ENCODE measurements around the gene SEMA6C. TPM values are rescaled to one million over a fixed set of nuclear protein-coding genes. Genes with fewer than 3 reads are reported as not detected.

SEMA6C gene, protein sequence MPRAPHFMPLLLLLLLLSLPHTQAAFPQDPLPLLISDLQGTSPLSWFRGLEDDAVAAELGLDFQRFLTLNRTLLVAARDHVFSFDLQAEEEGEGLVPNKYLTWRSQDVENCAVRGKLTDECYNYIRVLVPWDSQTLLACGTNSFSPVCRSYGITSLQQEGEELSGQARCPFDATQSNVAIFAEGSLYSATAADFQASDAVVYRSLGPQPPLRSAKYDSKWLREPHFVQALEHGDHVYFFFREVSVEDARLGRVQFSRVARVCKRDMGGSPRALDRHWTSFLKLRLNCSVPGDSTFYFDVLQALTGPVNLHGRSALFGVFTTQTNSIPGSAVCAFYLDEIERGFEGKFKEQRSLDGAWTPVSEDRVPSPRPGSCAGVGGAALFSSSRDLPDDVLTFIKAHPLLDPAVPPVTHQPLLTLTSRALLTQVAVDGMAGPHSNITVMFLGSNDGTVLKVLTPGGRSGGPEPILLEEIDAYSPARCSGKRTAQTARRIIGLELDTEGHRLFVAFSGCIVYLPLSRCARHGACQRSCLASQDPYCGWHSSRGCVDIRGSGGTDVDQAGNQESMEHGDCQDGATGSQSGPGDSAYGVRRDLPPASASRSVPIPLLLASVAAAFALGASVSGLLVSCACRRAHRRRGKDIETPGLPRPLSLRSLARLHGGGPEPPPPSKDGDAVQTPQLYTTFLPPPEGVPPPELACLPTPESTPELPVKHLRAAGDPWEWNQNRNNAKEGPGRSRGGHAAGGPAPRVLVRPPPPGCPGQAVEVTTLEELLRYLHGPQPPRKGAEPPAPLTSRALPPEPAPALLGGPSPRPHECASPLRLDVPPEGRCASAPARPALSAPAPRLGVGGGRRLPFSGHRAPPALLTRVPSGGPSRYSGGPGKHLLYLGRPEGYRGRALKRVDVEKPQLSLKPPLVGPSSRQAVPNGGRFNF
- 1.4 and 3.4 TPM in 2 replicates for total RNA-seq

DNA sequence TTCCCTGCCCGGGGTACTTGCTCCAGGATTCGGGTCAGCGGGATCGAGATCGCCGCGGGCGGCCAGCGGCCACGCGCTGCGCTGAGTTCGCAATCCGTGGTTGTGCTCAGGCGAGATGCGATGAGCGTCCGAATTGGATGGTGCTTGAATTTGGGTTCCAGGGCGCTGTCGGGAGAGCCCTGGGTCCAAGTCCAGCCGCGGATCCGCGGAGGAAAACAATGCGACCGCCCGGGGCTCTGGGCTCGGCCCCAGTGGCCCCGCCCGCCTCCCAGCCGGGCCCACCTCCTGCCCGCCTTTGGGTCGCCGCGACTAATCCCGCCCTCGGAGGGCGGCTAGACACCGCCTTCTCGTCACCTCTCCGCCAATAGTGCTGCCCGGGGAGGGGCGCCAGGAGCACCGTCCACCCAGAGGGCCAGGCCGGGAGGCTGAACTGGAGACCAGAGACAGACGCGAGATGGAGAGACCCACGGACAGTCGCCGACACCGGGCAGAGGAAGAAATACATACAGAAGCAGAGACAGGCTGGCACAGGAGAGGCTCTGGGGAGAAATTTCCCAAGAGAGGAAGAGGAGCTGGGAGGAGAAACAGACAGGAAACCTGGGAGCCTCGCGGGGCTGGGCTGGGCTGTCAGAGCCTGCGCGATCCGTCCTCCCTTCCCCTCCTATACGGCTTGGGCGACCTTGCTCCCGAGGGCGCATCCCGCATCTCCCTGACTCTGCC, at the start of gene SEMA6C:
Gene SEMA6C, minus strand, starts transcription at position 220 of the 720 bp plus-strand sequence. CDS start 4,010 bp downstream, outside the sequence.

DNA sequence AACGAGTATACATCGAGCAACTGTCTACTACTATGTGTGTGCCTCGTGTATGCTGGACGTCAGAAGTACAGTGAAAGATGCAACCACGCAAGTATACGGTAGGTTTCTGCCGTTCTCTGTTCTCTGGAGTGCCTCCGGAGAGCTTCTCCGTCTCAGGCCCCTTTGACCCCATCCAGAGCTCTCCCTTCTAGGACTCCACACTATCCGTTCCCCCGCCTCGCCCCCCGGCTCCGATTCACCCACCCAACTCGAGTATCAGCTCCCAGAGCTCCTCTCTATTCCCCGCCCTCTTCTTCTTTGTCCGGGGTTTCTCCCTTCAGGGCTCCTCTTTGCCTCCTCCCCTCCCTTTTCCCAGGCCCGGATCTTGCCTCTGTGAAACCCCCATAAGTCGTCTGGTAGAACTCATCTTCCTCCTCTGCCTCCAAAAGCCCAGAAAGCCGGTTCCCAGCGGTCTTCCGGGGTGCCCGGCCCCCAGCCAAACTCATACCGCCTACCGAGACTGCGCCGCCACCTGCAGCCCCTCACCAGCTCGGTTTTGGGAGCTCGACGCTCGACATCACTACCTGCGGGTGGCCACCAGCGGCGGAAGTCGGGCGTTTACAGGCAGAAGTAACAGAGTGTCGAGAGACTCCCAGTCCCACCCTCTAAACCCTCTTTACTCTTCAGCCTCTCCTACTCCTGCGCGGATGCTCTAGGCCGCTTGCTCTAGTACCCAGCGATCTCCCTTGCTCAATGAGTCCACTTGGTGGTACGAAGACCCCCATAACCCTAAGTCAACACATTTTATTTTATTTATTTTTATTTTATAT, 43.4 kb upstream of the SEMA6C start, which contains the start of gene VPS72:
Gene VPS72, minus strand, starts transcription at position 561 of the 809 bp plus-strand sequence. Its CDS starts 76 bp downstream, at position 485.

DNA sequence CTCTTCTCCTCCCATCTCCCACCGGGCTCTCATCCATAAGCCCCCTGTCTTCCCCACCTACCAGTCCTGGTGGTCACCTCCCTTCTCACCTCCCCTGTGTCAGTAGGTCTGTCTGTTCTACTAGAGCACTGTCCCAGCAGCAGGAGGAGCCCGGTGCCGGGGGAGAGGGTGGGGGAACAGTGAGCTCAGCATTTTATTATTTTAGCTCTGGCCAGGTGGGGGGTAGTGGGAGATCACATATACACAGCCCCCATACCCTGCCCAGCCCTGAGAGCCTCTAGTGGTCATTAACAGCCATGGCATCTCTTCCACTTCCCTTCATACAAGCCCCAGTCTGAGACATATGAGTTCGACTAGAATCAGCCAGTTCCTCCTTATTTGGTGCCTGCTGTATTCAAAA, 29.4 kb upstream of the SEMA6C start, which contains the start of gene TMOD4:
Gene TMOD4, minus strand, starts transcription at position 119 of the 400 bp plus-strand sequence. CDS start 1,106 bp downstream, outside the sequence.

DNA sequence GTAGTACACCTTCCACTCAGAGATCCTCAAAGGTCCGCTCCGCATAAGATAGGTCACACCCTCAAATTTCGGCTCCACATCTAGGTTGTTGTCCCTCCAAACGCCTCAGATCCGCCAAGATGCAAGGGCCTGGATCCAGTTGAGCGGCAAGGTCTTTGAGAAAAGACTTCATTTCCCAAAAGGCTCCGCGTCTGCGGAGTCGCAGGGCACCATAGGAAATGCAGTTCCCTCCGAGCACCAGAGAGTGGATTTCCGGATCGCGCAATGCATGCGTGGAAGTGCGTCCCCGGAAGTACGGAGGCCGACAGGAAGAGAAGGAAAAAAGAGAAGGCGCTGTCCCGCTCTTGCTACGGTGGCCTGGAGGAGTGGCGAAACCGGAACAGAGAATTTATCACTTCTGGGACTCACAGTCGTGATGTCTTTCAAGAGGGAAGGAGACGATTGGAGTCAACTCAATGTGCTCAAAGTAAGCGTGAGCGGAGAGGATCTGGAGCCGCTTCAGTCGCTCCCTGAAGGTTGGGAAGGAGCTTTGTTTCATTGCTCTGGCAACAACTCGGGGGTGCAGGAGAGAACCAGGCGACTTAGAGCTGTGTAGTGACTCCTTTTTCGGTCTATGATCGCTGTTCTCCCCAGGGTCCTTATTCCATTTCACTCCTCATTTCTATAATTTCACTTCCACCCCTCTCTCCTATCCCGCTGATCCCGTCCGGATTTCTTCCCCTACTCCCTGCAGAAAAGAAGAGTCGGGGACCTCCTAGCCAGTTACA, 19.5 kb upstream of the SEMA6C start, which contains the start of the genes LYSMD1 and SCNM1:
Gene LYSMD1, minus strand, starts transcription at position 165 of the 767 bp plus-strand sequence. CDS start 644 bp downstream, outside the sequence.
Gene SCNM1, plus strand, starts transcription at position 407 of the 767 bp plus-strand sequence. Its CDS starts 9 bp downstream, at position 416.

DNA sequence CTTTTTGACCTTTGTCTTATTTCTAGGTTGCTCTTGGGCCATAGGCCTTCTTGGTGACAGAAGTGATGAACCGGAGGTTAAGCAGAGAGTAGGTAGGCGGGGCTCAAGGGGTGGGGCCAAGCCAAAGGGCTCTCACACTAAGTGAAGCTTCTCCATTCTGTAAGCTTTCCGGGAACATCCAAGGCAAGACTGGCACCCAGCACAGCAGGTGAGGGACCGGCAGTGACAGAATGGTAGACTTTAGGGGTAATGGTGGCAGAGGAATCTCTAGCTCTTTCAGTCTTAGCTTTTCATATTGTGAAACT, 10.0 kb upstream of the SEMA6C start, which contains the start of gene TNFAIP8L2:
Gene TNFAIP8L2, plus strand, starts transcription at position 135 of the 305 bp plus-strand sequence. CDS start 2,049 bp downstream, outside the sequence.

Other genes with a start within 250 kb of the SEMA6C start
- gene SETDB1, start 220.3 kb downstream of the SEMA6C start, total RNA-seq: 15.1 and 16.7 TPM in 2 replicates
- 113 and 140 TPM in 2 replicates for gene CERS2, start 171.8 kb downstream of the SEMA6C start, total RNA-seq
- 1.2 and 1.4 TPM in 2 replicates for gene ANXA9, start 164.3 kb downstream of the SEMA6C start, total RNA-seq
- 12.9 and 17.9 TPM in 2 replicates for gene MINDY1, start 139.7 kb downstream of the SEMA6C start, total RNA-seq
- 4.4 and 6.6 TPM in 2 replicates for gene PRUNE1, start 138.2 kb downstream of the SEMA6C start, total RNA-seq
- gene BNIPL, start 110.0 kb downstream of the SEMA6C start, total RNA-seq: not detected in 2 replicates
- 1.9 and 2.6 TPM in 2 replicates for gene C1orf56, start 98.9 kb downstream of the SEMA6C start, total RNA-seq
- gene CDC42SE1, start 87.0 kb downstream of the SEMA6C start, total RNA-seq: 34.0 and 42.4 TPM in 2 replicates
- 11.5 and 13.5 TPM in 2 replicates for gene MLLT11, start 86.2 kb downstream of the SEMA6C start, total RNA-seq
- 11.9 and 14.4 TPM in 2 replicates for gene GABPB2, start 75.9 kb downstream of the SEMA6C start, total RNA-seq
- gene TNFAIP8L2, start 10.0 kb upstream of the SEMA6C start, total RNA-seq: not detected in 2 replicates
- 4.9 and 8.3 TPM in 2 replicates for gene LYSMD1, start 19.3 kb upstream of the SEMA6C start, total RNA-seq
- gene SCNM1, start 19.5 kb upstream of the SEMA6C start, total RNA-seq: 18.6 and 29.1 TPM in 2 replicates
- not detected in 2 replicates for gene TMOD4, start 29.4 kb upstream of the SEMA6C start, total RNA-seq
- 47.3 and 58.8 TPM in 2 replicates for gene VPS72, start 43.6 kb upstream of the SEMA6C start, total RNA-seq
- gene PIP5K1A, start 51.9 kb upstream of the SEMA6C start, total RNA-seq: 55.3 and 69.5 TPM in 2 replicates
- 235 and 269 TPM in 2 replicates for gene PSMD4, start 108.1 kb upstream of the SEMA6C start, total RNA-seq
- 15.1 and 24.5 TPM in 2 replicates for gene ZNF687, start 135.7 kb upstream of the SEMA6C start, total RNA-seq
- gene PI4KB, start 180.8 kb upstream of the SEMA6C start, total RNA-seq: 78.7 and 82.9 TPM in 2 replicates
- gene RFX5, start 200.6 kb upstream of the SEMA6C start, total RNA-seq: 49.0 and 49.4 TPM in 2 replicates
- gene SELENBP1, start 226.1 kb upstream of the SEMA6C start, total RNA-seq: 49.6 and 53.0 TPM in 2 replicates